Measurements from ENCODE around the gene FNDC1. TPM values are rescaled to one million over a fixed set of nuclear protein-coding genes. Genes with fewer than 3 reads are reported as not detected.

Gene FNDC1
- total and polyA plus RNA-seq, 2 donors = 0.84 to 31.6 TPM

DNA sequence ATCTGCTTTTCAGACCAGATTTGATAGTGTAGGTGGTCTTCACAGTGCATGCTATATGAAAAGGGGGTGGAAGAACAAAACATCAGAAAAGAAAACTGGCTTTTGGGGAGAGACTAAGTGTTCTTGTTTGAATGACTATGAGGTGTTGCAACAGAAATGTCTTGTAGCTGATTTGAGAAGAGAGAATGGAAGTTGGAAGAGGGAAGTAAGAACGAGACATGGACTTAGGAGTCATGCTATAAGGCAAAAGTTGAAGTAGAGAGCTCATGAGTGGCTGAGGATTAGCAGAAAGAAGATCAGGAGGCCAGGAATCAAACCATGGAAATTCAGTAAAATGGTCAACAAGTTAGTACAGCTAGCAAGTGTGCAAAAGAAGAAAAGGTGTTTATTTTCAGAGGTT, 32.1 kb downstream of the FNDC1 start:
- WGBS = 76% methylated on average over 1 of the region's 1 CpG
- H3K27ac ChIP-seq (ENCODE audit: low read depth) = no peak overlapping the region
- no peaks in the 10 kb centered on the region for H3K4me1 ChIP-seq (ENCODE audit: insufficient read depth)
- no peak for DNase-seq (ENCODE audit: extremely low spot score)
- H3K4me3 ChIP-seq (ENCODE audit: low read depth, low read length) = no peak overlapping the region
- H3K36me3 ChIP-seq (ENCODE audit: insufficient read depth) = no peaks in the 10 kb centered on the region

DNA sequence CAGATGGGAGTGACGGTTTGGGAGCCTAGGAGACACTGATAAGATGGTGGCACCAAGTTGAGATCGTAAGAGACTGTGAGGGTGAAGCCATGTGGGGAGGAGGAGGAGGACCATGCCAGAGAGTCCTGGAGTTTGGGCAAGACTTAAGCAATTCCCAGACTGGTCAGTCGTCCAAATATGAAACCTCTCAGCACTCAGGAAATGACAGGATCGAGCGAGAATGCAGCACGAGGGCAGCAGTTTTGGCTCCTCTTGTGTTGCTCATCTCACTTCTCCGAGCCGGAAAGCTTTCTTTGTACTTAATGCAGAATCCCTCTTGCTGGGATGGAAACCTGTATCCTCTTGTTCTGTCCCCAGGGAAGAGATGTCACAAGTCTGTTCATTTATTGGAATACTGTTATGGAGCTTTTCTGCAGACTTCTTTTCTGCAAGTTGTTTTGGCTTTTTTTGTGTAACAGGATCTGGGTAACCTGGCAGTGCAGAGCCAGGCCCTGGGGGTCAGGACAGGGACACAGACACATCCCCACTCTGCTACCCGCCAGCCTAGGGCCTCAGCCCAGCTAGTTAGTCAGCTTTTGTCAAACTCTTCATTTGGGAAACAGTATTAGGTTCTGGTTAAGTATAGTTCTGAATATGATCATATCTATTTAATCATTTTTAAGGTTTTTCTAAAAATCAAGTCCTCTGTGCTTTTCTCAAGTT, 34.3 kb downstream of the FNDC1 start:
- no peak for DNase-seq (ENCODE audit: extremely low spot score)
- Histone ChIP-seq H3K4me1 (ENCODE audit: insufficient read depth) (no peaks in the 10 kb centered on the region), H3K36me3 (ENCODE audit: insufficient read depth) (no peaks in the 10 kb centered on the region), H3K27ac (ENCODE audit: low read depth) (no peak overlapping the region), H3K4me3 (ENCODE audit: low read depth, low read length) (no peak overlapping the region)
- WGBS = 51% methylated on average over 9 of the region's 9 CpGs

DNA sequence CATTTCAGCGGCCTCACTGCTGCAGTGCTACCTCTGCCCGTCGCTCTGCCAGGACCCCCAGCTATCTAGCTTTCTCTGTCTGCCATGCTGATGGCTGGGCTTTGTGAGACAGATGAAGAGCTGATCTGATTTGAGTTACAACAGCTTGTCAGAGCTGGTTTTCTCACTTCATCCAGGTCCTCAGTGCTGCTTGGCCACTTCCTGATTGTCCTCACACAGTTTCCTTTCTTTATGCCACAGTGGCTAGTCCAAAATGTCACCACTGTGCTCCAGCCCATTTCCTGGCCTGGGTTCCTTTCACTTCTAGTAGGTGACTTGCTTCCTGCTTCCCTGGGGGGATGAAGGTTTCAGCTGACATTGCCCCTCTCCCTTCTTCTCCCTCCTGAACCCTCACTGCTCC, 35.4 kb downstream of the FNDC1 start:
- no peak for DNase-seq (ENCODE audit: extremely low spot score)
- no peaks in the 10 kb centered on the region for H3K4me1 ChIP-seq (ENCODE audit: insufficient read depth)
- no peaks in the 10 kb centered on the region for H3K36me3 ChIP-seq (ENCODE audit: insufficient read depth)
- H3K4me3 ChIP-seq (ENCODE audit: low read depth, low read length) = no peak overlapping the region
- whole genome bisulfite sequencing = 89% methylated on average over 3 of the region's 3 CpGs
- H3K27ac ChIP-seq (ENCODE audit: low read depth) = no peak overlapping the region

DNA sequence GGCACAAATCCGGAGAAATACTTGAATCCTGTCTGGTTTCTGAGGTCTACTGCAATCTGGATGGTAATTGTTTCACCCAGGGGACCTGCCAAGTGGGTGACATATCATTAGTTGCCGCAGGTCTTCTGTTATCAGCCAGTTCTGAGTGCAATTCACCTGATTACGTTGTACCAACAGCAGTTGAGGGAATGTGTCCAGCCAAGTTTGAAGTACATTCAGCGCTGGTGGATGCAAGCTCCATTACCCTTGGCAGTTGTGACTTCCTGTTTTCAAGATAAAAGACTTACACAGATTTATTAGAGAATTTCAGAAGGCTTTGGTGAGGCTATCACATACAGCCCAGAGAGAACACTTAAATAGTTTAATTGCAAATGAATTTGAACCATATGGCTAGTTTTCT, 42.8 kb downstream of the FNDC1 start:
- 67% methylated on average over 4 of the region's 4 CpGs for WGBS
- H3K36me3 ChIP-seq (ENCODE audit: insufficient read depth) = no peaks in the 10 kb centered on the region
- no peak for DNase-seq (ENCODE audit: extremely low spot score)
- no peaks in the 10 kb centered on the region for H3K4me1 ChIP-seq (ENCODE audit: insufficient read depth)
- H3K27ac ChIP-seq (ENCODE audit: low read depth) = no peak overlapping the region
- no peak overlapping the region for H3K4me3 ChIP-seq (ENCODE audit: low read depth, low read length)

DNA sequence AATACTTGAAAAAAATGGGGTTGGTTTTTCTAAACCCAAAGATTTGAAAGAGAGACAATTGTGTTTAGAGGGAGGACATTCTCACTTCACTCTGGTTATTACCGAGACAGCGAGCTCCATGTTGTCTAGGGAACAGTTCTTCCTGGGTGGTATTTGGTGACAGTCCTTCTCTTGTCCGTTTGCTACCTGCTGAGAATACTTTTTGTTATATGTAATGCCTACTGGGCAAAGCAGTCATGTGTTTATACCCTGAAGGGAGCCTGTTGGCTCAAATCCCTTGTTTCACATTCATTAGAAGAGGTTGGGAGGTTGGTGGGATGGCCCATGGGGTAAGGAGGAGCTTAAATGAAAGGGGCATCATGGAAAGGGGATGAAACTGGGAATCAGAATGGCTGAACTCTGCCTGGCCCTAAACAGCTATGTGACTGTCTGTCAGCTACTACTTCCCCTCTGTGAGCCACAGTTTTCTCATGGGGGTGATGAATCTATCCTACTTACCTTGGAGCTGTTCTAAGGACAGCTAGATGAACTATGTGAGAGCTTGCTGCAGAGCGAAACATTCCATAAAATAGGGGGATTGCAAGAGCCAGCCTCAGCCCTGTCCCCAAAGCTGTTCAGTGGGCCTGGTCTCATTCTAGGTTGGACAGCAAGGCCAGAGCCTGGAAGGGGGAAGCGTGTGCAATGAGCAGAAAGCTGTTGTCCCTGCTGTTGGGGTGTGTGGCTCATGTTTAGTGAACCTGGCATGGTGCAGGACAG, 43.5 kb downstream of the FNDC1 start:
- Histone ChIP-seq H3K27ac (ENCODE audit: low read depth) (no peak overlapping the region), H3K4me3 (ENCODE audit: low read depth, low read length) (no peak overlapping the region), H3K36me3 (ENCODE audit: insufficient read depth) (no peaks in the 10 kb centered on the region), H3K4me1 (ENCODE audit: insufficient read depth) (no peaks in the 10 kb centered on the region)
- 93% methylated on average over 5 of the region's 5 CpGs for WGBS
- no peak for DNase-seq (ENCODE audit: extremely low spot score)

DNA sequence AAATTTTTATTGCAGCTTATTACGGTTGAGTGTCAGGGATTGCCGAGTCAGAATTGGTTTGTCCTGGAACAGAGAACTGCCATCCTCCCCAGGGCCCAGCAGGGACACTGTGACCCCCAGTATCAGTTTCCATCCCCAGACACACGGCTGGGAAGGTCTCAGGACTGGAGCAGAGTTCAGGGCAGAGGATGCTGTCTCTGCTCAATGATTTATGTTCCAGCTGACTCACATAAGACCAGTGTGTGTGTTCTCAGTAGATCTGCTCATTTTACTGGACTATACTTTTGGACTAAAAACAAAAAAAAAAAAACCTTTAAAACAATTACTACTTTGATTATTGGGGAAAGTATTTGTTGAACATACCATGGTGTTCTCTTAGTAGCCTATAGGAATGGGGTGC, 44.2 kb downstream of the FNDC1 start:
- 44% methylated on average over 3 of the region's 3 CpGs for WGBS
- Histone ChIP-seq H3K4me3 (ENCODE audit: low read depth, low read length) (no peak overlapping the region), H3K27ac (ENCODE audit: low read depth) (no peak overlapping the region), H3K36me3 (ENCODE audit: insufficient read depth) (no peaks in the 10 kb centered on the region), H3K4me1 (ENCODE audit: insufficient read depth) (no peaks in the 10 kb centered on the region)
- no peak for DNase-seq (ENCODE audit: extremely low spot score)

DNA sequence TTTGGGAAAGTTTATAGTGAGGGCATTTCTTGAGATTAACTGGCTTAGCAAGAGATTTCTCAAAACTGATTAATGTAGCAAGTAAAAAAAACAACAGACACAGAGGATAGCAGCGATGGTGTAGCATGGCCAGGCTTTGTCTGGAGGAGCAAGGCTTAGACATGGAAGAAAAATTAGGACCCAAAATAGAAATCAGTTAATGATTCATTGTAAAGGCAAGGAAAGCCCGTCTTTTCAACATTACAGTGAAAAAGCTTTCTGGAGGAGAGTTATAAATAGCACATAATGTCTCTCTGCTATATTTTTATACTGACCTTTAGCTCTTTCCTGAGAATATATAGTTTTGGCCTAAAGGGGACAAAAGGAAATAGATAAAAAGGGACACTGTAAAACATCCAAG, 45.1 kb downstream of the FNDC1 start:
- no peaks in the 10 kb centered on the region for H3K4me1 ChIP-seq (ENCODE audit: insufficient read depth)
- WGBS = 58% methylated on average over 2 of the region's 2 CpGs
- no peak overlapping the region for H3K4me3 ChIP-seq (ENCODE audit: low read depth, low read length)
- no peaks in the 10 kb centered on the region for H3K36me3 ChIP-seq (ENCODE audit: insufficient read depth)
- no peak overlapping the region for H3K27ac ChIP-seq (ENCODE audit: low read depth)
- DNase-seq (ENCODE audit: extremely low spot score) = no peak

DNA sequence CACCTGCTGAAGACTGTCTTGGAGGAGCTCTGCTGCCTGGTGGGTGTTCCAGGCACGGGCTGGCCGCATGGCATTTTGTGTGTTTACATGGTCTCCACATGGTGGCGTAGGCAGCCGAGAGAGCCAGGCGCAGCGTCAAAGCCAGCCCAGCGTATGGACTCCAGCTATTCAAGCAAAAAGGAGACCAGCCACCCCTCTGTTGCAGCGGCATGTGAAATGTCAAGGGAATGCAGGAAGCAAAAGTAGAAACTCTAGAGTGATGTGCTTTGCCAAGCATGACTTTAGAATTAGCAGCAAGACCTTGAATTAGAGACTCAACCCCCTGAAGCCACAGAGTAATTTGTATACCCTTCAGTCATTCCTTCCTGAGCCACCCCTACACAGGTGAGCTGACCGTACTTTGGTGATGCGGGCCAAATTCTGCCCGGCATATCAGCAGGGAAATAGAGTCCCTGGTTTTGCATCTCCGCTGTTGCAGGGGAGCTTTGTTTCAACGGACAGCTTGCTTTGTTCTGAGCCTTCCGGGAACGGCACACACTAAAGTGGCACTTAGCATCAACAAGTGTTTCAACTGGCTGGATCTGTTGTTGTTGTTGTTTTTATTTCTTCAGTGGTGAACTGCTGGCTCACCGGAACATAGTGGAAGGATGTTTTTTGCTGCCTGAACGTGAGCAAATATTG, 48.5 kb downstream of the FNDC1 start:
- Histone ChIP-seq H3K27ac (ENCODE audit: low read depth) (no peak overlapping the region), H3K4me3 (ENCODE audit: low read depth, low read length) (no peak overlapping the region), H3K4me1 (ENCODE audit: insufficient read depth) (no peaks in the 10 kb centered on the region), H3K36me3 (ENCODE audit: insufficient read depth) (no peaks in the 10 kb centered on the region)
- DNase-seq (ENCODE audit: extremely low spot score) = no peak
- 68% methylated on average over 17 of the region's 17 CpGs for WGBS

DNA sequence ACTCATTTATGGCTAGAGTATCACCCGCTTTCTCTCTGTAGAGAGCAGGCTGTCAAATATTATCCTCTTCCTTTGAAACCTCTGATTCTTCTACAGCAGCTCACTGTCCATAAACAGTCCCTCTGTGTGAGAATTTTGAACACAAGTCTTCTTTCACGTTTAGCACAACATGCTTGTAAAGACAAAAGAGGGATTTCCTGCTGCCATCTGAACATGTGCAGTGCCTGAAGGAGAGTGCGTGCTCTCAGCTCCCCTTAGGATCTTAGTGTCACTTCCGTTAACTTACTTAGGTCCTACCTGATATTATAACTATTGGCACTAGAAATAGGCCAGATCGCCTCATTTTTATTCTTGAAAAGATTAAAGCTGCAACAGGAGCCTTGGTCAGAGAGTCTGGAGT, 50.9 kb downstream of the FNDC1 start:
- WGBS = 71% methylated on average over 5 of the region's 5 CpGs
- no peak overlapping the region for H3K27ac ChIP-seq (ENCODE audit: low read depth)
- DNase-seq (ENCODE audit: extremely low spot score) = no peak
- no peaks in the 10 kb centered on the region for H3K4me1 ChIP-seq (ENCODE audit: insufficient read depth)
- no peak overlapping the region for H3K4me3 ChIP-seq (ENCODE audit: low read depth, low read length)
- no peaks in the 10 kb centered on the region for H3K36me3 ChIP-seq (ENCODE audit: insufficient read depth)

DNA sequence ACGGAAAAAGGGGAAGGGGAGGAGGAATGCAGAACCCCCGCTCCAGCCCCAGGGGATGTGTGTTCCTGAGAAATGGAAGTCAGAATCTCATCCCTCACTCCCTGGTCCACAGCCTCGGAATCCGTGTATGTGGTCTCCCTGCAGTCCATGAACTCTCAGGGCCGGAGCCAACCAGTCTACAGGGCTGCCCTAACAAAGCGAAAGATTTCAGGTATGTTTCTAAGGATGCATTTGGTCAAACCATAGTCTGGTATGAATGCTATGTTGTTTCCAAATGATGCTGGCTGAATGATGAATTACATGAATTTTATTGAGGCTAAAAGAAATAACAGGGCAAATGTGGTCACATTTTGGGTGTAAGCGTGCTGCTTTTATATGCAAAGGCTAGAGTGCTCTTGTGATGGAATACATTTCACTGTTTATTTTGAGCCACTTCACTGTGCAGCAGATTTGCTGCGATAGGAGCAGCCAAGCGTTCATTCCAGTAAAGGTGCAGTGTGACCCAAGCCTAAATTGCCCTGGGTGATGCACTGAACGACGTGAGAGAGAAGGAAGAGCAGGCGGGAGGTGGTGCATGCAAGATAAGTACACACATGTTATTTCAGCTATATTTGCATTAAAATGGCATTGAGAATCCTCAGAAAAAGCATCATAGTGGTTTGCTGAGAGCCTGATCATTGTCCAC, 52.4 kb downstream of the FNDC1 start:
- Histone ChIP-seq H3K36me3 (ENCODE audit: insufficient read depth) (no peaks in the 10 kb centered on the region), H3K4me1 (ENCODE audit: insufficient read depth) (no peaks in the 10 kb centered on the region), H3K27ac (ENCODE audit: low read depth) (no peak overlapping the region), H3K4me3 (ENCODE audit: low read depth, low read length) (no peak overlapping the region)
- WGBS = 74% methylated on average over 12 of the region's 12 CpGs
- DNase-seq (ENCODE audit: extremely low spot score) = no peak

DNA sequence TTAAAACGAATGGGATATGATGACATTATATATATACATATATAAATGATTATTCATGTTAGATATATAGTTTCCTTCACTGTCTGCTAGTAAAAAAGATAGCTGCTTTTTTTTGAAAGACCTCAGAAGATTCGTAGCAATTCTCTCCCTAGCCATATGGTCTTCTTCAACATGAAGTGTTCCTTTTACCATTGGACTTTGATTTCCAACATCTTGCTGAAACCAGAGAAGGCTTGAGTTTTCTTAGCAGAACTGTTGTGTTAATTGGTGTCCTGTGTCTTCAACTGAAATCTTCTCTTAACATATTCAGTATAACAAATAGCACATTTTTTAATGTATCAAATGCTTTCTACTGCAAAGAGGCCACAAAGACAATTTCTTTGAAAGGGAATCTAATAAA, 55.3 kb downstream of the FNDC1 start:
- DNase-seq (ENCODE audit: extremely low spot score) = no peak

DNA sequence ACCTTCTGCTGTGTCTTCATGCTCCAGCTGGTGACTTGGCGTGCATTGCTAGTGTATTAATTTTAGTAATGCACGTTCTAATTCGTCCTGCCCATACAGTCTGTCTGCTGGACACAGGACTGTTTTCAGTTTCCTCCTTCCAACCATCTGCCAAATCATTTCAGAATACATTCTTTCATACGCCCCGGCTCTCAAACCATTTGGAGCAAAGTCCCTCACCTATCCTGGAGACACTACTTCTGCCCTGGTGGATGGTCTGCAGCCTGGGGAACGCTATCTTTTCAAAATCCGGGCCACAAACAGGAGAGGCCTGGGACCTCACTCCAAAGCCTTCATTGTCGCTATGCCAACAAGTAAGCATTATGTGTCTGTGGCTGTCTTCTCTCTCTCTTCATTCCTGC, 60.5 kb downstream of the FNDC1 start:
- no peaks in the 10 kb centered on the region for H3K36me3 ChIP-seq (ENCODE audit: insufficient read depth)
- no peak overlapping the region for H3K27ac ChIP-seq (ENCODE audit: low read depth)
- DNase-seq (ENCODE audit: extremely low spot score) = no peak
- no peak overlapping the region for H3K4me3 ChIP-seq (ENCODE audit: low read depth, low read length)
- 34% methylated on average over 8 of the region's 8 CpGs for WGBS
- no peaks in the 10 kb centered on the region for H3K4me1 ChIP-seq (ENCODE audit: insufficient read depth)

More for the DNA sequence above, 55.3 kb downstream of the FNDC1 start:
- H3K36me3 ChIP-seq (ENCODE audit: insufficient read depth) = no peaks in the 10 kb centered on the region
- no peaks in the 10 kb centered on the region for H3K4me1 ChIP-seq (ENCODE audit: insufficient read depth)
- H3K27ac ChIP-seq (ENCODE audit: low read depth) = no peak overlapping the region
- no peak overlapping the region for H3K4me3 ChIP-seq (ENCODE audit: low read depth, low read length)
- 56% methylated on average over 2 of the region's 2 CpGs for WGBS

DNA sequence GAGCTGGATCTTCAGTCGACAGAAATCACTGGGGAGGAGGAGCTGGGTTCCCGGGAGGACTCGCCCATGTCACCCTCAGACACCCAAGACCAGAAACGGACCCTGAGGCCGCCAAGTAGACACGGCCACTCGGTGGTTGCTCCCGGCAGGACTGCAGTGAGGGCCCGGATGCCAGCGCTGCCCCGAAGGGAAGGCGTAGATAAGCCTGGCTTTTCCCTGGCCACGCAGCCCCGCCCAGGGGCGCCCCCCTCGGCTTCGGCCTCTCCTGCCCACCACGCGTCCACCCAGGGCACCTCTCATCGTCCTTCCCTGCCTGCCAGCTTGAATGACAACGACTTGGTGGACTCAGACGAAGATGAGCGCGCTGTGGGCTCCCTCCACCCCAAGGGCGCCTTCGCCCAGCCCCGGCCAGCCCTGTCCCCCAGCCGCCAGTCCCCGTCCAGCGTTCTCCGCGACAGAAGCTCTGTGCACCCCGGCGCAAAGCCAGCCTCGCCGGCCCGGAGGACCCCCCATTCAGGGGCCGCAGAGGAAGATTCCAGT, 63.0 kb downstream of the FNDC1 start:
- no peak overlapping the region for H3K27ac ChIP-seq (ENCODE audit: low read depth)
- no peak overlapping the region for H3K4me3 ChIP-seq (ENCODE audit: low read depth, low read length)
- H3K36me3 ChIP-seq (ENCODE audit: insufficient read depth) = no peaks in the 10 kb centered on the region
- WGBS = 97% methylated on average over 38 of the region's 38 CpGs
- H3K4me1 ChIP-seq (ENCODE audit: insufficient read depth) = no peaks in the 10 kb centered on the region
- no peak for DNase-seq (ENCODE audit: extremely low spot score)

Measured in urinary bladder (tissue), 4 donors.